H9 (cell line): ENCODE results near the gene TMEM54. TPM values are rescaled to one million over a fixed set of nuclear protein-coding genes. Genes with fewer than 3 reads are reported as not detected.

Source experiments
- DNase-seq: peaks from one replicate; pipeline ENCODE4 v3.0.0-alpha.2; 2017
- H2AFZ ChIP-seq: one replicate; pipeline ENCODE4 v1.6.1; 2013; ENCODE audit warnings: mild to moderate bottlenecking, low read length, control low read depth, moderate library complexity
- H2AK5ac ChIP-seq: 2 replicates; pipeline ENCODE4 v1.6.1; 2013; ENCODE audit warnings: low read length, control low read depth, mixed read lengths; ENCODE audit not compliant: insufficient read length
- H2BK120ac ChIP-seq: one replicate; pipeline ENCODE4 v1.6.1; 2013; ENCODE audit warnings: low read depth, mild to moderate bottlenecking, low read length, control low read depth, inconsistent platforms; ENCODE audit not compliant: poor library complexity, severe bottlenecking
- H2BK12ac ChIP-seq: 2 replicates; pipeline ENCODE4 v1.6.1; 2013; ENCODE audit warnings: low read length, control low read depth, mixed read lengths, low read depth; ENCODE audit not compliant: insufficient read length
- H2BK15ac ChIP-seq: 2 replicates; pipeline ENCODE4 v1.6.1; 2013; ENCODE audit warnings: low read depth, low read length, control low read depth
- H2BK20ac ChIP-seq: one replicate; pipeline ENCODE4 v1.6.1; 2013; ENCODE audit warnings: low read depth, mild to moderate bottlenecking, low read length, control low read depth, inconsistent platforms; ENCODE audit not compliant: poor library complexity, severe bottlenecking
- H2BK5ac ChIP-seq: 2 replicates; pipeline ENCODE4 v1.6.1; 2013; ENCODE audit warnings: low read length, control low read depth, mixed read lengths; ENCODE audit not compliant: insufficient read length
- H3K14ac ChIP-seq: 2 replicates; pipeline ENCODE4 v1.6.1; 2013; ENCODE audit warnings: low read length, control low read depth; ENCODE audit not compliant: insufficient read depth
- H3K18ac ChIP-seq: 2 replicates; pipeline ENCODE4 v1.6.1; 2013; ENCODE audit warnings: low read depth, mild to moderate bottlenecking, mixed read lengths, low read length, control low read depth; ENCODE audit not compliant: insufficient read length
- H3K23ac ChIP-seq: 2 replicates; pipeline ENCODE4 v1.6.1; 2013; ENCODE audit warnings: low read length, control low read depth, mixed read lengths, low read depth; ENCODE audit not compliant: insufficient read length
- H3K23me2 ChIP-seq: 2 replicates; pipeline ENCODE4 v1.6.1; 2013; ENCODE audit warnings: low read depth, mild to moderate bottlenecking, mixed read lengths, low read length, control low read depth; ENCODE audit not compliant: insufficient read length, poor library complexity, severe bottlenecking
- H3K27ac ChIP-seq: 2 replicates; pipeline ENCODE4 v1.5.1; 2013; ENCODE audit warnings: low read length, control low read depth, mixed read lengths, low read depth; ENCODE audit not compliant: insufficient read length
- H3K27me3 ChIP-seq: 2 replicates; pipeline ENCODE4 v1.6.1; 2013; ENCODE audit warnings: low read length, control low read depth, inconsistent platforms; ENCODE audit not compliant: insufficient read depth
- H3K4ac ChIP-seq: 2 replicates; pipeline ENCODE4 v1.6.1; 2013; ENCODE audit warnings: low read depth, mild to moderate bottlenecking, control low read depth, inconsistent platforms, low read length, moderate library complexity
- H3K4me1 ChIP-seq: 2 replicates; pipeline ENCODE4 v1.6.1; 2013; ENCODE audit warnings: low read length, control low read depth, inconsistent platforms; ENCODE audit not compliant: insufficient read depth
- H3K4me2 ChIP-seq: 2 replicates; pipeline ENCODE4 v1.6.1; 2013; ENCODE audit warnings: low read length, control low read depth, mixed read lengths; ENCODE audit not compliant: insufficient read length, insufficient read depth
- H3K56ac ChIP-seq: 2 replicates; pipeline ENCODE4 v1.6.1; 2013; ENCODE audit warnings: low read depth, mild to moderate bottlenecking, mixed read lengths, low read length, control low read depth; ENCODE audit not compliant: insufficient read length
- H3K79me1 ChIP-seq: 2 replicates; pipeline ENCODE4 v1.6.1; 2013; ENCODE audit warnings: low read depth, mild to moderate bottlenecking, moderate library complexity, low read length, control low read depth, inconsistent platforms; ENCODE audit not compliant: insufficient read depth, poor library complexity, severe bottlenecking
- H3K79me2 ChIP-seq: 2 replicates; pipeline ENCODE4 v1.6.1; 2013; ENCODE audit warnings: low read length, control low read depth, inconsistent platforms; ENCODE audit not compliant: insufficient read depth
- H3K9ac ChIP-seq: 2 replicates; pipeline ENCODE4 v1.6.1; 2013; ENCODE audit warnings: low read length, control low read depth, mixed read lengths; ENCODE audit not compliant: insufficient read length; ENCODE audit errors: extremely low read depth
- H3K9me3 ChIP-seq: one replicate; pipeline ENCODE4 v1.6.1; 2013; ENCODE audit warnings: low read depth, low read length, inconsistent platforms; ENCODE audit not compliant: control insufficient read depth
- H3T11ph ChIP-seq: one replicate; pipeline ENCODE4 v1.6.1; 2013; ENCODE audit warnings: mild to moderate bottlenecking, low read length, control low read depth, inconsistent platforms
- H4K20me1 ChIP-seq: one replicate; pipeline ENCODE4 v1.6.1; 2013; ENCODE audit not compliant: control insufficient read depth, insufficient read length, insufficient read depth
- H4K5ac ChIP-seq: 2 replicates; pipeline ENCODE4 v1.6.1; 2013; ENCODE audit warnings: low read depth, mild to moderate bottlenecking, mixed read lengths, low read length, control low read depth; ENCODE audit not compliant: insufficient read length
- H4K8ac ChIP-seq: replicated peaks from 2 replicates; pipeline ENCODE4 v1.6.1; 2013; ENCODE audit warnings: low read length, control low read depth, mixed read lengths, low read depth; ENCODE audit not compliant: insufficient read length
- H4K91ac ChIP-seq: 2 replicates; pipeline ENCODE4 v1.6.1; 2013; ENCODE audit warnings: low read depth, mild to moderate bottlenecking, moderate library complexity, mixed read lengths, low read length, control low read depth; ENCODE audit not compliant: insufficient read length
- H3K27ac Mint-ChIP-seq, 3 experiments: 2 replicates in 2 of 3; 3 replicates in 1 of 3; pipeline ENCODE4 v1.8.0; 2020 to 2021; ENCODE audit warnings: mixed read lengths in 3 of 3, mild to moderate bottlenecking in 1 of 3, moderate library complexity in 1 of 3
- H3K27me3 Mint-ChIP-seq: 2 replicates; pipeline ENCODE4 v1.8.0; 2021; ENCODE audit warnings: low read depth, mild to moderate bottlenecking, moderate library complexity, mixed read lengths
- H3K36me3 Mint-ChIP-seq, 3 experiments: 2 replicates in 2 of 3; 3 replicates in 1 of 3; pipeline ENCODE4 v1.8.0; 2020 to 2021; ENCODE audit warnings: low read depth in 3 of 3, mixed read lengths in 3 of 3; ENCODE audit not compliant: insufficient read depth in 1 of 3
- H3K4me1 Mint-ChIP-seq, 2 experiments: 2 replicates each; pipeline ENCODE4 v1.8.0; 2020; ENCODE audit warnings: mixed read lengths in 2 of 2
- H3K4me3 Mint-ChIP-seq, 2 experiments: 2 replicates in 1 of 2; 3 replicates in 1 of 2; pipeline ENCODE4 v1.8.0; 2020 to 2021; ENCODE audit warnings: mild to moderate bottlenecking in 2 of 2, mixed read lengths in 2 of 2, moderate library complexity in 1 of 2
- H3K9me3 Mint-ChIP-seq, 2 experiments: 2 replicates in 1 of 2; 3 replicates in 1 of 2; pipeline ENCODE4 v1.8.0; 2020; ENCODE audit warnings: mild to moderate bottlenecking in 2 of 2, mixed read lengths in 2 of 2, moderate library complexity in 1 of 2
- WGBS: extraction: QIAGEN DNeasy Blood & Tissue Kit; methylation state at CpG from one replicate; pipeline ENCODE4 v1.1.7; 2013; ENCODE audit warnings: missing lambda C conversion rate, low lambda C conversion rate, mixed read lengths; ENCODE audit not compliant: insufficient read length; ENCODE audit errors: extremely low coverage; 5-methylcytosine and 5-hydroxymethylcytosine counted together
- total RNA-seq: library from RNA; stranded (reverse); gene quantifications from 2 replicates; pipeline ENCODE4 v1.2.1, GENCODE V29; 2021
- TF ChIP-seq, protein P1 (sequence below): fragments of 200-600 bp; sonication (generic); conservative IDR thresholded peaks from 3 replicates; pipeline ENCODE4 v1.8.0; 2021; ENCODE audit warnings: antibody characterized with exemption, mild to moderate bottlenecking

The TMEM54 gene
- total RNA-seq, 1 experiment from 2014 or later, result 17.2 TPM

DNA sequence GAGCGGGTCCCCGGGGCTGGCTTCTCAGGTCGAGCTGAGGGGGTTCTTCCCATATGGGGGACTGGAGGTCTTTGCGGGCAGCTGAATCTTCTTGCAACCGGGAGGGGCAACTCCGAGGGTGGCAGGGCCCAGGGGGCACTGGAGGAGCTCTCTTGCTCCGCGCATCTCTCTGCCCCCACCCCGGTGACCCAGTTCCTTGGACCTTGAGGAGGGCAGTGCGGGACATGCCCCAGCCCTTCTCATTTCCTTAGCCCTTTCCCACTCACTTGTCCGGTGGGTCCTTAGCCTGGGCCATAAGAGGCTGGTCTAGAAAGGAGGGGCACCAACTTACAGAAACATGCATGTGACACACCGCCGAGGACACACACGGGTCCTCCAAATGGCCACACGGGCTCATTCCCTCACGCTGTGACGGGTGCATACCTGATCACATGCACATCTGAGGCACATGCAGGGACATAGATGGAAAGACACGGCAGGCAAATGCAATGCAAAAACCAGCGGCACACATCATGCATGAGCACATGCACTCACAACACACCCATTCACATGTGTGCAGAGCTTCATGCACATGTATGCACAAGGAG lies 14.3 kb downstream of the TMEM54 start:
- Histone ChIP-seq H3K18ac (no peak overlapping the region), H3K56ac (no peak overlapping the region), H2AK5ac (no peak overlapping the region), H3K79me1 (no peaks in the 10 kb centered on the region), H4K91ac (no peak overlapping the region), H3K79me2 (no peaks in the 10 kb centered on the region), H3K27ac (no peak overlapping the region), H3K23ac (no peak overlapping the region), H3K4me1 (no peaks in the 10 kb centered on the region), H3K4ac (no peak overlapping the region), H2AFZ (no peak overlapping the region), H4K8ac (no peak overlapping the region), H4K5ac (no peak overlapping the region), H2BK20ac (no peak overlapping the region), H3K27me3 (no peaks in the 10 kb centered on the region; the same call in 1 of the 2 replicates), H4K20me1 (no peaks in the 10 kb centered on the region), H3K4me2 (no peak overlapping the region), H3K14ac (no peak overlapping the region), H2BK15ac (no peak overlapping the region), H3K23me2 (no peaks in the 10 kb centered on the region), H3K9ac (no peak overlapping the region), H3K9me3 (no peaks in the 10 kb centered on the region), H2BK120ac (no peak overlapping the region), H3T11ph (no peak overlapping the region), H2BK5ac (no peak overlapping the region), H2BK12ac (no peak overlapping the region)
- peaks cover 79% of the 10 kb centered on the region for H3K27me3 Mint-ChIP-seq
- TF ChIP-seq, protein P1, sequence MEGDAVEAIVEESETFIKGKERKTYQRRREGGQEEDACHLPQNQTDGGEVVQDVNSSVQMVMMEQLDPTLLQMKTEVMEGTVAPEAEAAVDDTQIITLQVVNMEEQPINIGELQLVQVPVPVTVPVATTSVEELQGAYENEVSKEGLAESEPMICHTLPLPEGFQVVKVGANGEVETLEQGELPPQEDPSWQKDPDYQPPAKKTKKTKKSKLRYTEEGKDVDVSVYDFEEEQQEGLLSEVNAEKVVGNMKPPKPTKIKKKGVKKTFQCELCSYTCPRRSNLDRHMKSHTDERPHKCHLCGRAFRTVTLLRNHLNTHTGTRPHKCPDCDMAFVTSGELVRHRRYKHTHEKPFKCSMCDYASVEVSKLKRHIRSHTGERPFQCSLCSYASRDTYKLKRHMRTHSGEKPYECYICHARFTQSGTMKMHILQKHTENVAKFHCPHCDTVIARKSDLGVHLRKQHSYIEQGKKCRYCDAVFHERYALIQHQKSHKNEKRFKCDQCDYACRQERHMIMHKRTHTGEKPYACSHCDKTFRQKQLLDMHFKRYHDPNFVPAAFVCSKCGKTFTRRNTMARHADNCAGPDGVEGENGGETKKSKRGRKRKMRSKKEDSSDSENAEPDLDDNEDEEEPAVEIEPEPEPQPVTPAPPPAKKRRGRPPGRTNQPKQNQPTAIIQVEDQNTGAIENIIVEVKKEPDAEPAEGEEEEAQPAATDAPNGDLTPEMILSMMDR, result no peak
- peaks cover 3 to 28% of the 10 kb centered on the region in 2 experiments; a peak in 3 of 4 replicates for H3K4me1 Mint-ChIP-seq
- WGBS, result no CpG with 5 or more reads among the region's 19 CpGs
- no peak overlapping the region for H3K27ac Mint-ChIP-seq
- peaks cover 0 to under 1% of the 10 kb centered on the region in 2 experiments; a peak in 2 of 5 replicates for H3K9me3 Mint-ChIP-seq
- DNase-seq, result no peak
- H3K4me3 Mint-ChIP-seq, result no peak overlapping the region; a peak in 1 of 5 replicates
- no peaks in the 10 kb centered on the region for H3K36me3 Mint-ChIP-seq
